GM19372 (cell line): ENCODE measurements around the gene LYST.
"Not testable (repeated sequence)": the region's sequence is repeated elsewhere in the genome, so short reads cannot be mapped to it uniquely, and the experiment has no call there.

Experiments used
- ATAC-seq: cut with Tn5 transposase; IDR thresholded peaks from one replicate; pipeline ENCODE4 v1.9.1; 2021; ENCODE audit warnings: mild to moderate bottlenecking, low read depth, moderate library complexity; ENCODE audit not compliant: unreplicated experiment

LYST gene

DNA sequence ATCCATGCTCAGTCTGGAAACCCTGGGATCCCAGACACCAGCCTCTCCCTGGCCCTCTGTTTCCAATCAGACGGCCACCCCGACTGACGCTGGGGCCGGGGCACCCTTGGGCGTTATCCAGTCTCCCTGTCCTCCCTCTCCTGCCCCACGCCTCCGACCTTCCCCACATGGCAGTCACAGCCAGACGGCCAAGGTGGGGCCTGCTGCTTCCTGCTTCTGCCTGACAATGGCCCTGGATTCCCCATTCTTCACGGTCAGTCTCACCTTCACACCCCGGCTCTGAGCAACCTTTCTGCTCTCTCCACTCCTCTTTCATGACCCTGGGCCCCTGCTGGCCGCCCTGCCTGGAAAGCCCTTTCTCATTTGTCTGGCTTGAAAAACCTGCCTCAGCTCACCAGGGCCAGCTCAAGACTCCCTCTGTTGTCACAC lies 223.7 kb downstream of the LYST start:
- ATAC-seq, result no peak

- ATAC-seq, result peak; percentile 80
These were observed 224.4 kb downstream of the LYST start for GRCh38 chr1:235642011-235642942.

DNA sequence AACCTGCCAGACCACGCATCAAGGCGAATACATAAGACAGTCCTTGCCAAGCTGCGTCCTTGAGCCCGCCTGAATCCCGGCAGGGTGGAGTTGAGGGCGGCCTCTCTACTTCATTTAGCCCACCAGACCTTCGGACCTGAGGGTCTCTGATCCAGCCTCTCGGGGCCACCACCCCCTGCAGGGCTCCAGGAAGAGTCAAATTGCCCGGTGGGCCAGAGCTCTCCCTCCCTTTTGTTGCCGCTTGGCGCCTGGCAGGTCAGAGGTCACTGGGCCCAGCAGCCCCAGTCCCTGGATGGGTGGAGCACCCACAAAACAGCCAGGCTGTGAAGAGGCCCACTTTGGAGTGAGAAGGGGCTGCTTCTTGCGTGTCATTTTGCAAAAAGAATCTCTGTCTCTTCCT lies 226.1 kb downstream of the LYST start:
- no peak for ATAC-seq

DNA sequence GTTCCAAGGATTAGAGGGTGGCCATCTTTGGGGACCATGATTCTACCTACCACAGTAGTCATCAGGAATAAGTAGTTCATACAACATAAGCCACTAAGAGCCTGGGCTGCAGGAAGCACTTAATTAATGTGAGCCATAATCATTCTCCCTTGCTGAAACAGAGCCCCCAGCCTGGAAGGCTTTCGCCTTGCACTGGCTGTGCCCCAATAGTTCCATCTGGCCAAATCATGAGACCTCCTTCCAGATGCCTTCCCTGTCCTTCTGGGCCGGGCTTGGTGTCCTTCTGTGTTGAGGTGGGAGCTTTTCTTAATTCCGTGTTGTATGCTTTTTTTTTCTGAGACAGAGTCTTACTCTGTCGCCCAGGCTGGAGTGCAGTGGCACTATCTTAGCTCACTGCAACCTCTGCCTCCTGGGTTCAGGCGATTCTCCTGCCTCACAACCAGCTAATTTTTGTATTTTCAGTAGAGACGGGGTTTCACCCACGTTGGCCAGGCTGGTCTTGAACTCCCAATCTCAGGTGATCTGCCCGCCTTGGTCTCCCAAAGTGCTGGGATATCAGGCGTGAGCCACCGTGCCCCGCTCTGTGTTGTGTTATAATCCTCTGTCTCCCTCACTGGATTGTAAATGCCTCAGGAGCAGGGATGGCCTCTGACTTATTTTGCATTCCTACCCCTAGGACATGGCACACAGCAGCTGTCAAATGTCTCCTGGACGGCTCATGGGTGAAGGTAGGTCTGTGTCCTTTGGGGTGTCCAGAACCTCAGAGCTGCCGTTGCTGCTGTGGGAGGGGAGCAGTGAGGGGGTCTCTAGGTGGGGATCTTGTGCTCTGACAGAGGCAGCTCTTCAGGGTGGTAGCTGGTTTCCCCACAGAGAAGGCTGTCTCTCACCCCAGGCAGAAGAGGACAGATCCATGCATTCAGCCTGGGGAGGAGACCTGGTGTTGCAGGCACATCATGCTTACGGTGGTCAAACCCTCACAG lies 227.2 kb downstream of the LYST start:
- no peak for ATAC-seq

- ATAC-seq, result not testable (repeated sequence)
These were observed 228.1 kb downstream of the LYST start for GRCh38 chr1:235638612-235639011.

GRCh38 chr1:235637756-235638534 lies 228.8 kb downstream of the LYST start:
- ATAC-seq, result no peak

GRCh38 chr1:235635938-235636662 lies 230.6 kb downstream of the LYST start:
- no peak for ATAC-seq

DNA sequence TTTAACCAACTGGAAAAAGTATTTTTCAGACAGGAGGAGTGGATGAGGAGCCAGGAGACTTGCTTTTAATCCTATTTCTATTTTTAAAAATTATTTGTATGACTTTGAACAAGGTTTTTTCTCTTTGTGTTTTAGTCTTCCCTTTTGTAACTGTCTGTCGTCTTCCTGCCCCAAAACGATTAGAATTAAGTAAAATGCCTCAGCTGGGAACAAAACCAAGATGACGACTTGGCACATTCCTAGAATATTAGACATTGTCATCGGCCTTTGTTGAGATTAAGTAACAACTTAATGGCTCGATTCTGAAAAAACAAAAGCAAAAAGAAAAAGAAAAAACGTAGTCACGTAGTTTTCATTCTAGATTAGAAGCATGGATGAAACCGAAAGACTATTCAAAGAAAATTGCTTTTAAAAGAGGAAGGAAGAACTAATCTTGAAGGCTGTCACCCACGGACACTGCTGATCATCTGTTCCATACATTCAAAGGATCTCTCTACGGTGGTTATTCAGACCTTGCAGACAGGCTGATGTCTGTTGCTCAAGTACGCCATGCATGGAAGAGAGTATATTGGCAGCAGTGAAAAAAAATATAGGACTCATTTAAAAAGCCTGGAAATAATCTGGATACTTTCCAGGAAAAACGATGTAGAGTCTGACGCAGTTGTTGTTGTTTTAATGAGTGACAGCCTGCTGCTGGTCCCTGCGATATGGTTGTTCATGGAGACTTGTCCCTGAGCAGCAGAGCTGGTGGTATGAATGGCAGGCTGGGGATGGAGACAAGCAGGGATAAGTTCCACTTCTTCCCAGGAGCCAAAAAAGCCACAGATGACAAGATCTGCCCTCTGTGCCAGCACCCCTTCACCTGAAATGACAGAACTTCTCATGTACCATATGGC lies 234.0 kb downstream of the LYST start:
- ATAC-seq, result peak; percentile 88

- ATAC-seq, result no peak
These were observed 234.9 kb downstream of the LYST start for GRCh38 chr1:235631816-235632215.

- ATAC-seq, result no peak
These were observed 238.2 kb downstream of the LYST start for GRCh38 chr1:235628316-235629005.

GRCh38 chr1:235625831-235626230 lies 240.9 kb downstream of the LYST start:
- ATAC-seq, result no peak

GRCh38 chr1:235625340-235625739 lies 241.4 kb downstream of the LYST start:
- ATAC-seq, result no peak

GRCh38 chr1:235624721-235625333 lies 241.9 kb downstream of the LYST start:
- no peak for ATAC-seq

- ATAC-seq, result no peak
These were observed 243.5 kb downstream of the LYST start for GRCh38 chr1:235622936-235623779.

- not testable (repeated sequence) for ATAC-seq
These were observed 247.6 kb downstream of the LYST start for GRCh38 chr1:235619149-235619548.

DNA sequence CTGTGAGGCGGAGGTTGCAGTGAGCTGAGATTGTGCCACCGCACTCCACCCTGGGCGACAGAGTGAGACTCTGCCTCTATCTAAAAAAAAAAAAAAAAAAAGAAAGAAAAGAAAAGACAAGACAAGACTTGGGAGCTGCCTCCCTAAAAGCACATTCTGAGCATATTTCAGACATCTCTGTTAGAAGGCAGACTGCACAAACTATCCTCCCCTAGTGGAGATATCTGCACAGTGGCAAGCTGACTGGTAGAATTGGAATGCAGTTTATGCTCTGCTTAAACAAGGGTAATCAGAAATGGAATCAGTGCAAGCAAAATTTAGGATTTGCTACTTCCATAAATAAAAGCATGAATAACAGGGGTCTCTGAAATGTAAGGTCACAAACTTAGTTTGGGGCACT lies 248.9 kb downstream of the LYST start:
- ATAC-seq, result no peak

GRCh38 chr1:235617140-235617539 lies 249.6 kb downstream of the LYST start:
- ATAC-seq, result no peak
